Left ventricle myocardium inferior (tissue), 1 donor: ENCODE results near the gene ADCY5. TPM values are rescaled to one million over a fixed set of nuclear protein-coding genes. Genes with fewer than 3 reads are reported as not detected.
A peak's percentile ranks its signal among the peaks of the same experiment; 100 is the strongest.

Experiments used
- DNase-seq: peaks from one replicate; pipeline ENCODE4 v3.0.0-alpha.2; 2020
- H3K27ac ChIP-seq: fragments of 200-600 bp; replicated peaks from 2 replicates; pipeline ENCODE4 v1.8.0; 2021
- H3K27me3 ChIP-seq: fragments of 200-600 bp; 2 replicates; pipeline ENCODE4 v1.8.0; 2021; ENCODE audit warnings: low read depth
- H3K36me3 ChIP-seq: fragments of 200-600 bp; 2 replicates; pipeline ENCODE4 v1.8.0; 2021
- H3K4me1 ChIP-seq: fragments of 200-600 bp; 2 replicates; pipeline ENCODE4 v1.8.0; 2021
- H3K4me3 ChIP-seq: fragments of 200-600 bp; 2 replicates; pipeline ENCODE4 v1.8.0; 2021; ENCODE audit warnings: mild to moderate bottlenecking, moderate library complexity
- H3K9me3 ChIP-seq: fragments of 200-600 bp; replicated peaks from 2 replicates; pipeline ENCODE4 v1.8.0; 2021
- CTCF ChIP-seq: fragments of 200-600 bp; IDR thresholded peaks from 2 replicates; pipeline ENCODE4 v1.8.0; 2021; ENCODE audit warnings: antibody characterized with exemption, mild to moderate bottlenecking, borderline replicate concordance
- intact Hi-C: fragments of 100-400 bp; cut with micrococcal nuclease; formaldehyde crosslinking; loops from one replicate; pipeline ENCODE4 v1.11.0; 2022
- total RNA-seq: library from RNA; stranded (reverse); fragmentation: NEBNext Ultra II Directional; extraction: Animal tissue kit (Norgen Biotek cat#: 25700); gene quantifications from one replicate; pipeline ENCODE4 v1.2.1, GENCODE V29; 2021
- donor health status: DM: no; HTN: yes; CAD: no; lungs with severe emphysema.

The ADCY5 gene
- total RNA-seq, 1 donor from 2014 or later: 249 TPM

GRCh38 chr3:123373474-123373987 is 75.4 kb downstream of the ADCY5 start:
- Histone ChIP-seq H3K36me3 (no peaks in the 10 kb centered on the region), H3K27me3 (no peaks in the 10 kb centered on the region), H3K4me3 (peak overlapping the region; percentile 18), H3K9me3 (peaks cover 6% of the 10 kb centered on the region), H3K27ac (peak overlapping the region; percentile 89), H3K4me1 (peaks cover 98% of the 10 kb centered on the region)
- peak; percentile 69 for DNase-seq
- TF ChIP-seq CTCF: no peak
- intact Hi-C loops: no loop called here

- peaks cover 6% of the 10 kb centered on the region for H3K9me3 ChIP-seq
- H3K4me1 ChIP-seq: peaks cover 98% of the 10 kb centered on the region
- H3K36me3 ChIP-seq: no peaks in the 10 kb centered on the region
- no peak for DNase-seq
- peak overlapping the region; percentile 89 for H3K27ac ChIP-seq
- peak overlapping the region; percentile 18 for H3K4me3 ChIP-seq
- H3K27me3 ChIP-seq: no peaks in the 10 kb centered on the region
- intact Hi-C loops: no loop called here
- no peak for TF ChIP-seq CTCF
Measured at GRCh38 chr3:123372686-123373473, 76.0 kb downstream of the ADCY5 start.

- H3K4me3 ChIP-seq: no peak overlapping the region
- intact Hi-C loops: no loop called here
- no peak for TF ChIP-seq CTCF
- H3K4me1 ChIP-seq: peaks cover 98% of the 10 kb centered on the region
- H3K27me3 ChIP-seq: no peaks in the 10 kb centered on the region
- H3K36me3 ChIP-seq: no peaks in the 10 kb centered on the region
- DNase-seq: no peak
- peak overlapping the region; percentile 89 for H3K27ac ChIP-seq
- H3K9me3 ChIP-seq: peaks cover 6% of the 10 kb centered on the region
Measured at GRCh38 chr3:123371859-123372685, 76.8 kb downstream of the ADCY5 start.

- Histone ChIP-seq H3K9me3 (peaks cover 6% of the 10 kb centered on the region), H3K27ac (peak overlapping the region; percentile 89), H3K27me3 (no peaks in the 10 kb centered on the region), H3K36me3 (no peaks in the 10 kb centered on the region), H3K4me1 (peaks cover 98% of the 10 kb centered on the region), H3K4me3 (no peak overlapping the region)
- TF ChIP-seq CTCF: no peak
- DNase-seq: no peak
- intact Hi-C loops: no loop called here
Measured at GRCh38 chr3:123371426-123371825, 77.5 kb downstream of the ADCY5 start.

- no peak for DNase-seq
- peak overlapping the region; percentile 89 for H3K27ac ChIP-seq
- H3K4me3 ChIP-seq: no peak overlapping the region
- H3K9me3 ChIP-seq: peaks cover 6% of the 10 kb centered on the region
- no peaks in the 10 kb centered on the region for H3K27me3 ChIP-seq
- intact Hi-C loops: no loop called here
- H3K36me3 ChIP-seq: no peaks in the 10 kb centered on the region
- TF ChIP-seq CTCF: no peak
- peaks cover 98% of the 10 kb centered on the region for H3K4me1 ChIP-seq
Measured at GRCh38 chr3:123370819-123371218, 78.1 kb downstream of the ADCY5 start.
